ENCODE data around the gene SH3BP1. TPM values are rescaled to one million over a fixed set of nuclear protein-coding genes. Genes with fewer than 3 reads are reported as not detected.
A peak's percentile ranks its signal among the peaks of the same experiment; 100 is the strongest.

The SH3BP1 gene
- total and polyA plus RNA-seq, 2 of the 13 experiments (the other 11 are each of a cell fraction or from before 2014, with no cell fraction given), result 8.4 to 18.5 TPM

GRCh38 chr22:37658133-37659065, 18.9 kb downstream of the SH3BP1 start, which contains the start of gene PDXP (continued):
- TF ChIP-seq WIZ (CRISPR knock-in tag; IDR thresholded peaks at IDR 0.05) (no peak), ZNF761 (CRISPR knock-in tag; conservative IDR thresholded peaks at IDR 0.05) (peak; percentile 20; the same call in 1 of the 2 replicates), ZNF564 (CRISPR knock-in tag; IDR thresholded peaks at IDR 0.05) (no peak), RBAK (CRISPR knock-in tag; IDR thresholded peaks at IDR 0.05) (no peak), ZNF207 (IDR thresholded peaks at IDR 0.05; ENCODE audit: borderline replicate concordance) (no peak), HNRNPUL1 (IDR thresholded peaks at IDR 0.05; ENCODE audit: low read depth, low read length) (no peak), FOXO4 (CRISPR knock-in tag; conservative IDR thresholded peaks at IDR 0.05) (no peak), HMGXB3 (CRISPR knock-in tag; IDR thresholded peaks at IDR 0.05; ENCODE audit: borderline replicate concordance) (peak; percentile 98), ZNF275 (CRISPR knock-in tag; IDR thresholded peaks at IDR 0.05; ENCODE audit: borderline replicate concordance) (no peak), NONO (IDR thresholded peaks at IDR 0.05) (no peak), NONO (CRISPR knock-in tag; conservative IDR thresholded peaks at IDR 0.05) (0 out of 2 replicates have a peak, but pooled peaks have one; percentile 24), GATAD2A (CRISPR knock-in tag; IDR thresholded peaks at IDR 0.05) (no peak), ZNF383 (CRISPR knock-in tag; IDR thresholded peaks at IDR 0.05; ENCODE audit: borderline replicate concordance) (no peak), MAFF (IDR thresholded peaks at IDR 0.05; ENCODE audit: low read depth, low read length) (no peak), SIN3A (IDR thresholded peaks at IDR 0.05; ENCODE audit: borderline replicate concordance, low read depth, low read length) (peak; percentile 60; the same call in 1 of the 2 replicates), SMYD3 (CRISPR knock-in tag; IDR thresholded peaks at IDR 0.05) (no peak), CBFB (CRISPR knock-in tag; IDR thresholded peaks at IDR 0.05) (no peak), SOX5 (CRISPR knock-in tag; IDR thresholded peaks at IDR 0.05; ENCODE audit: borderline replicate concordance) (no peak), ZNF205 (CRISPR knock-in tag; IDR thresholded peaks at IDR 0.05) (no peak)
- TF ChIP-seq, protein P1, sequence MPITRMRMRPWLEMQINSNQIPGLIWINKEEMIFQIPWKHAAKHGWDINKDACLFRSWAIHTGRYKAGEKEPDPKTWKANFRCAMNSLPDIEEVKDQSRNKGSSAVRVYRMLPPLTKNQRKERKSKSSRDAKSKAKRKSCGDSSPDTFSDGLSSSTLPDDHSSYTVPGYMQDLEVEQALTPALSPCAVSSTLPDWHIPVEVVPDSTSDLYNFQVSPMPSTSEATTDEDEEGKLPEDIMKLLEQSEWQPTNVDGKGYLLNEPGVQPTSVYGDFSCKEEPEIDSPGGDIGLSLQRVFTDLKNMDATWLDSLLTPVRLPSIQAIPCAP (CRISPR knock-in tag; IDR thresholded peaks at IDR 0.05; ENCODE audit: low read depth), result no peak

Measured in HepG2 (cell line).